HL-60 (cell line): ENCODE results near the gene NFATC1.

ENCODE experiments used
- DNase-seq, 2 experiments: peaks; one replicate each; pipeline ENCODE4 v3.0.0-alpha.2; 2010 to 2020; ENCODE audit warnings: low read depth in 1 of 2, low spot score in 1 of 2
- H3K27ac ChIP-seq: fragments of 250-450 bp; sonication (Bioruptor Pico); replicated peaks from 2 replicates; pipeline ENCODE4 v1.5.1; 2020; ENCODE audit warnings: mild to moderate bottlenecking, moderate library complexity
- H3K27me3 ChIP-seq: fragments of 250-450 bp; sonication (Bioruptor Pico); 2 replicates; pipeline ENCODE4 v1.5.1; 2021; ENCODE audit warnings: mild to moderate bottlenecking, moderate library complexity; ENCODE audit not compliant: insufficient read depth, poor library complexity, severe bottlenecking
- H3K4me3 ChIP-seq: replicated peaks from 2 replicates; pipeline ENCODE4 v1.5.1; 2011; ENCODE audit warnings: mild to moderate bottlenecking, control low read depth, low read length; ENCODE audit not compliant: insufficient read depth
- CTCF ChIP-seq: IDR thresholded peaks from one replicate; pipeline ENCODE4 v1.5.1; 2011; ENCODE audit warnings: low read length, control low read depth, inconsistent platforms; ENCODE audit not compliant: insufficient read depth
- GABPA ChIP-seq: IDR thresholded peaks from 2 replicates; pipeline ENCODE4 v1.6.1; 2012; ENCODE audit warnings: low read depth
- POLR2AphosphoS5 ChIP-seq: IDR thresholded peaks from 2 replicates; pipeline ENCODE4 v1.6.1; 2012; ENCODE audit warnings: low read depth
- REST ChIP-seq: IDR thresholded peaks from 2 replicates; pipeline ENCODE4 v1.6.1; 2012; ENCODE audit warnings: low read depth; ENCODE audit not compliant: insufficient replicate concordance
- SPI1 ChIP-seq: IDR thresholded peaks from 2 replicates; pipeline ENCODE4 v1.6.1; 2012; ENCODE audit warnings: low read depth, mild to moderate bottlenecking, borderline replicate concordance

NFATC1 gene

GRCh38 chr18:79507546-79508480, 112.1 kb downstream of the NFATC1 start:
- peak; percentile 49; the same call in 1 of the 2 replicates for TF ChIP-seq POLR2AphosphoS5
- no peak for TF ChIP-seq REST
- Histone ChIP-seq H3K27me3 (no peaks in the 10 kb centered on the region), H3K27ac (peak overlapping the region; percentile 76), H3K4me3 (no peak overlapping the region)
- DNase-seq = peak; percentile 70 to 74

- DNase-seq = peak; percentile 80 to 83
- H3K4me3 ChIP-seq = no peak overlapping the region
- no peaks in the 10 kb centered on the region for H3K27me3 ChIP-seq
- no peak for TF ChIP-seq REST
- peak; percentile 91; the same call in 1 of the 2 replicates for TF ChIP-seq SPI1
- peak; percentile 79 for TF ChIP-seq POLR2AphosphoS5
- no peak for TF ChIP-seq GABPA
- H3K27ac ChIP-seq = peak overlapping the region; percentile 76
Observed at GRCh38 chr18:79508565-79509535, 113.1 kb downstream of the NFATC1 start.

GRCh38 chr18:79509536-79509930, 113.8 kb downstream of the NFATC1 start:
- TF ChIP-seq POLR2AphosphoS5 = no peak
- no peak for TF ChIP-seq REST
- TF ChIP-seq CTCF = no peak
- TF ChIP-seq SPI1 = no peak
- no peak for TF ChIP-seq GABPA
- DNase-seq = no peak
- Histone ChIP-seq H3K27me3 (no peaks in the 10 kb centered on the region), H3K27ac (peak overlapping the region; percentile 30; the same call in 1 of the 2 replicates), H3K4me3 (no peak overlapping the region)
